Right kidney (tissue), 1 donor: ENCODE results near the gene ICOSLG.
"Not testable (repeated sequence)": the region's sequence is repeated elsewhere in the genome, so short reads cannot be mapped to it uniquely, and the experiment has no call there.

Source experiments
- DNase-seq: peaks from one replicate; pipeline ENCODE4 v3.0.0-alpha.2; 2016

Gene ICOSLG

DNA sequence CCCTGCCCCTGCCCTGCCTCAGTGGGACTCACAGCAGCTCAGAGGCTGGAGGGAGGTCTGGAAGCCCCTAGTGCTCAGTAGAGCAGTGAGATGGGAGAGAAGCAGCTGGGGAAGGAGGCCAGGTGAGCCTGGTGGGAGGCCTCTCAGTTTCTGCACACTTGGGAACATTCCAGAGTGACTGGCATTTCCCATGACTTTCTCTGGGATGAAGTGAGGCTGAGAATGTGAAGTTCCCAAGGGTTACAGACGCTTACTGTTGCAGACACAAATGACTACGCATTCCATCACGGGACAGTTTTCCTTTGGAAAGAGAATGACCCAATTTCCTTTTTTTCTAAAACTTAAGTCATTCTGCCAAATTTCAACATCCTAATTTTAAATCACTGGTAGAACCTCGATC lies 59.2 kb downstream of the ICOSLG start:
- DNase-seq: not testable (repeated sequence)

DNA sequence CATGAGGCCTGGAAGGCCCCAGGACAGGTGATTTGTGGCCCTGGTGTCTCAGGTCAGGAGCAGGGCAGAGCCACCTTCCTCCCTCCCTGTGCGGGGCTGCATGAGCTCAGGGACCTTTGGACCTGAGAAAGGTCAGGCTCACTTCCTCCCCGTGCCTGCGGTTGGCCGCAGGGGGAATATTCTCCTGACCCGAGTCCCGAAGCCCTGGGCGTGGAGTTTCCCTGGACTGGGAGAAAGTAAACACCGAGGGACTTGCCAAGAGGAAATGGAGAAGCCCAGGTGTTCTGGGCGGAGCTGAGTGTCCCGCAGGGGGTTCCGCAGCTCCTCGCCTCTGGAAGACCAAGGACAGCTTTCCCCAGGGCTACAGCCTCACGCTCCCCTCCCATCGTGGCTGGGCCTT lies 64.6 kb downstream of the ICOSLG start:
- DNase-seq: not testable (repeated sequence)

DNA sequence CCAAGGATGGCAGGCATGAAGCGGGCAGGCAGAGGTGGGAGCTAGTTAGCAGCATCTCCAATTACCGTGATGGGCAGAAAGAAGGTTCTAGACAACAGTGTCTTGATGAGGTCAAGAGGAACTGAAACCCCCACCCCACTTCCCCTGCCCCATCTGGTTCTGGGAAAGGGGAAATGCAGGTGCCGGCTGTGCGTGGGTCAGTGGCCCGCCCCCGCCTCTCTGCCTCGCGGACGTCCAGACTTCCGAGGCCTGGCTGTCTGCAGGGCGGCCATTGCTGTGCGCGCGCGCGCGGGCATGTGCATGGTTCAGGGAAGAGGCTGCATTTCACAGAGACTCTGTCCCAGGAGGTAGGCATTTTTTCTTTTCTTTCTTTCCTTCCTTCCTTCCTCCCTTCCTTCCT lies 65.6 kb downstream of the ICOSLG start:
- DNase-seq: not testable (repeated sequence)
